GM18907 (cell line): ENCODE measurements around the gene UBQLN4.

Experiments
- ATAC-seq: cut with Tn5 transposase; IDR thresholded peaks from one replicate; pipeline ENCODE4 v1.9.1; 2021; ENCODE audit warnings: mild to moderate bottlenecking, moderate library complexity; ENCODE audit not compliant: unreplicated experiment

Gene UBQLN4

GRCh38 chr1:156020293-156021092, 33.1 kb downstream of the UBQLN4 start, which contains the start of gene SSR2:
SSR2 (minus strand) TSS chr1:156020951; CDS start chr1:156020167, 784 bp downstream.
- ATAC-seq: peak; percentile 95

DNA sequence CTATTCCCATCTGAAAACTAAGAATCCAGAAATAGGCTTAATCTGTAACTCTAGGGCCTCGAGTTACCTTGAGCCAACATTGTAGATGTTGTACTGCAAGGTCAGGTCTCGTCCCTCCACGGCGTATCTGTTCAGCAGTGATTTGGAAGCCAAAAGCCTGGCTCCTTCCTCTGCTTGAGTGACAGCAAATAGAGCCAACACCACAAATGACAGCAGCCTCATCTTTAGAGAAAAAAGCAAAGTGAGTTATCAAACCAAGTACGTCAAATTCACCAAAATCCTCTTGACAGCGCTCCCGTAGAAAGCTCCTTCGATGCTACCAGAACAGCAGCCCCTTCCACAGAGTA, 33.7 kb downstream of the UBQLN4 start:
- ATAC-seq: no peak

- no peak for ATAC-seq
Observed at GRCh38 chr1:156014829-156015228, 38.8 kb downstream of the UBQLN4 start.

DNA sequence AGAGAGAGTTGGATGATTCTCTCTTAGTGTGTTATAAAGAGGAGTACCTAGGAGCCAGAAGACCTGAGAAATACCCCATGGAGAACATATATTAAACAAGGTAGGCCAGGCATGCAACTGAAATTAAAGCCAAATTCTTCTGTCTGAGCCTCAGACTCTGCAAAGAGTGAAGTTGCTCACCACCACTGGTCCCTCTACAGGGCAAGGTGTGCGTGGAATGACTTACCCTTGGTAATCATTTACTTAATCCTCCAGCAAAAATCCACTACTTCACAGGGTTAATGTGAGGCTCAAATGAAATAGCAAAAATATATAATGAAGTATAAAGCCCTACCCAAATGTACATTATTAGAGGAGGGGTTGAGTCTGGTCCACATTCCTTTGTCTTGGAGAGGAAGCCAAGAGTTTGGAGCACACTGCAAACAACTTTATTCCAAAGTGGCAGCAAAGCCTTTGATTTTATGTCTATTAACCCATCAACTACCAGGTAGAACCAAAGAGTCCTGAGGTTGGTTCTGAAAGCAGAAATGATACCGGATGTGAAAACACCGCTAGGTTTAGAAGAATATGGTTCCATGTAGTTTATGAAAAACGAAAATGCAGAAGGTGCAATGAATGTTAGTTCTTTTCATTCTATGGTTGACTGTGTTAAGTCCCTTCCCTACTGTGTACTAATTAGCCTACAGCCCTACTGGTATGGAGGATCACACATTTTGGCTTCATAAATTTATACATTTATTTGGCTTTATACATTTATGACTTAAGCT, 41.4 kb downstream of the UBQLN4 start:
- peak; percentile 78 for ATAC-seq

DNA sequence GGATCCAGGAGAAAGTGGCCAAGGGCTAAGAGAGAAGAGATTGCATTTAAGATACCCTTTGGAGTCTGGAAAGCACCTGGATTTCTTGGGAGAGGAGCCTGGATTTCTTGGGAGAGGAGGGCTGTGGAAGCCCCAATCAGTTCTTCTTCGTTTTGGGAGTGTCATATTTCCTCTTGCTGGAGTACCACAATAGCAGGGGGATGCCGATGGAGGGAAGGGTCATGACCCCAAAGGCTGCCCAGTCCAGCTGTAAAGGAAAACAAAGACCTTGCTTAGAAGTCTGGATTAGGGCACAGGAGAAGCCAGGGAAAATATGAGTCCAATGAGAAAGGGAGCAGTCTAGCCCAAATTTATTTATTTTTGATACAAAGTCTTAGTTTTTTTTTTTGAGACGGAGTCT, 44.2 kb downstream of the UBQLN4 start:
- ATAC-seq: no peak

DNA sequence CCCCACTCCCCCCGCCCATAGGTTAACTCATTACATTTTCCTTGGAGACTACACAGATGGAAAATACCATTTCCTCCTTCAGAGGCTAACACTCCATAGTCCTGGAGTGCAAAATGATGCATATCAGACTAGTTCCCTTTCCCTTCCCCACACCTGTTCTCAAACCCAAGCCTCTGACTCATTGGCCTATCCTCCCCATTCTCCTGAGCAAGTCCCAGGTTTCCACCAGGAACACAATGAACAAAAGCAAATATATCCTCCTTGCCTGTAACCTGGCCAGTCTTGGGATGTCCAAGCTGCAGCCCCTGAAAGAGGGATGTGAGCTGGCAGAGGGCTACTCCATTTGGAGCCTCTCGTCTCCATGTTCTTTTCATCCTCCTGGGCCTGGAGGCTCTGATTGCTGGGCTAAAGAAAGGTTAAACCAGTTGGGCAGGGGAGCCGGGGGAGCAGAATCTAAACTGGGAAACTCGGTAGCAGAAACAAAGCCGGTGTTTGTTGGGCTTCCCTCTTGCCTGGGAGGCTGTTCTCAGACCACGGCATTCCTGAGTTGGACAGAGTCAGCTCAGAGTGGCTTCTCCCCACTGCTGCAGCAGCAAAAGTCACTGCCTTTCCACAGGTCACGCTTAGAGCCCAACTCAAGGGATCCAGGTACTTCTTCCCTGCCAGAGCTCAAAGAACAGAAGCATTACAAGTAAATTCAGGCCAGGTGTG, 46.8 kb downstream of the UBQLN4 start:
- no peak for ATAC-seq

GRCh38 chr1:156004843-156005584, 48.6 kb downstream of the UBQLN4 start:
- ATAC-seq: no peak

DNA sequence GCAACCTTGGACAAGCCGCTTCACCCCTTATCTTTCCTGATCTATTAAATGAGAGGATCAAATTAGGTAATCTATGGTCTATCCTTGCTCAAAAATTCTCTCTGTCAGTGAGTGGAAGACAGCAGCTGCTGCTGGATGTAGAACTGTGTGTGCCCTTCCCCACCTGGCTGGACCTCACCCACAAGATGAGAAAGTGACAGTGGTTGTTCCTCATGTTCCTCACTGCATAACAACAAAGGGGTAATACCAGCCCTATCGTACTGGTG, 49.7 kb downstream of the UBQLN4 start:
- no peak for ATAC-seq

DNA sequence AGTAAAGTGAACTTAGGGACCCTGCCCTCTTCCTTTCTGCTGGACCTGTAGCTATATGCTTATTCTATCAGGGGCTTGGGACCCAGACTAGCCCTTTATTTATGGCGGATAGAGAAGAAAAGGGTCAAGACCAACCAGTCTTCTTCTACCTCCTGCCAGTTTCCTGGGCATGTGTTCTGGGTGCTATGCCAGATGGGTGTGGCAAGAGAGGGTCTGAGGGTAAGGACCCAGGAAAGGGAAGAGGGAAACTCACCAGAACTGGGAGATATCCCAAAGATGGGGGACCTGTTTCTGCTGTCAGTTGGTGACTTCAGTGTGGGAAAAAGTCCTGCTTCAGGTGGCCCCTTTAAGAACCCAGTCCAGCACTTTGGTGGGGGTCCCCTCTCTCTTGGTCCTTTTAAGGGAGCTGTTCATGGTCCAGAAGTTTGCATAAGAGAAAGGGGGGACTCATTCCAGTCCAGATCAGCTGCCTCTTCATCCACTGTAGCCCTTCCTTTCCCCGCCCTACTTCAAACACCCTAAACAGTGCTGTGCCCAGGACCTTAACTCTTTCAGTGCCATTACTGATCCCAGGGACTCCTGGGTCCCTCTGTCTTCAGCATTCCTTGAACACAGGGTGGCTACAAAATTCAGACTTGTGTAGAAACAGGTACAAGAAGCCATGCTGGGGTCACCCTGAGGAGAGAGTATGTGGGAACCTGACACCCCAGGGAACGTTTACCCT, 51.2 kb downstream of the UBQLN4 start:
- no peak for ATAC-seq

DNA sequence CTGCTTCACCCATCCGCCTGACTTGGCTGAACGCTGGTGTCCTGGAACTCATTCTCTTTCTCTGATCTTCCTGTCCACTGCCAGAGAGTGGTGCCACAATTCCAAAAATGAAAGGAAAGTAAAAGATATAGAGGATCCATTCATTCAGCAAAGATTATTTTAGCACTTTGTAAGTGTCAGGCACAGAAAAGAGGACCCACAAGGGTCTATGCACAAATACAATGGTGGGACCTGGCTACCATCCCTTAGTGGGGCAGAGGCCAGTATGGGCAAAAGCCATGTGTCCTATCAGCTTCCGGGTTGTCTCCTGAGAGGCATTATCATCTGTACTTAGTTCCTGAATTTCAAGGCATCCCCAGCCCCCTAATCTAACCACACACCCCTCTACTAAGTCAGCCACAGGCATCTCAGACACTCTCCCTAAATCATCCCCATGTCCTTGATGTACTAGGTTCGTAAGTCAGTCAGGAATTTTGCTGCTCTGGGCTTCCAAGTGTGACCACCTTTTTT, 51.9 kb downstream of the UBQLN4 start:
- no peak for ATAC-seq

DNA sequence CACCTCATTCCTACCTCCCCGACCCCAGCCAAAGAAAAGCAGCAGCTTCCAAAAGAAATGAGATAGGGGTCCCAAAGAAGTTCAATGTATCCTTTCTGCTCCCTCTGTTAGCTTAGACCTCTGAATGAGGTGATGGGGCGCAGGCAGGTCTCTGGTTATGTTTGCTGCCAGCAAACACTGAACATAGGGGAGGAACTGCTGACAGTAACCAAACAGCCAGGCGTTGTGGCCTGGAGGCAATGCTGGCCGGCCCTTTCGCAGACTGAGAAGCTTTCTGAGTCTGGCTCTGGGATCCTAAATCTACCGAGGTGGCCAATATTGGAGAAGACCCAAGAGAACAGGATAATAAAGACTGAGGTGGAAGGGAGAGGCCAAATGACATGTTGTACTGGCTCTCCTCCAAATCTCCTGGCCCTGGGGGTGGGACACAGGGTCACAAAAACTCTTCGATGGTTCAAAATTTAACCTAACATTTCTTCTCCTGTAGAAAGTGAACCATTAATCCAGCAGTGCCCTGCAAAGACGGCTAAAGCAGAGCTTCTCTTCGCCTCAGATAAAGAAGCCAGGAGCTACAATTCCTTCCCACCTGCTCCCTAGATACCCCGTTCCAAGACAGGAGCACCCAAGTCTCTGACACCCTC, 52.5 kb downstream of the UBQLN4 start:
- ATAC-seq: no peak

- no peak for ATAC-seq
Observed at GRCh38 chr1:155999964-156000363, 53.6 kb downstream of the UBQLN4 start.

- ATAC-seq: no peak
Observed at GRCh38 chr1:155996166-155996565, 57.4 kb downstream of the UBQLN4 start.

GRCh38 chr1:155993595-155993994, 60.0 kb downstream of the UBQLN4 start:
- ATAC-seq: no peak

- ATAC-seq: peak; percentile 25
Observed at GRCh38 chr1:155990005-155990739, 63.4 kb downstream of the UBQLN4 start.

- ATAC-seq: peak; percentile 75
Observed at GRCh38 chr1:155989242-155990004, 64.2 kb downstream of the UBQLN4 start.
